Epithelial cell of proximal tubule (primary cell): Measurements from ENCODE around the gene SDK1. TPM values are rescaled to one million over a fixed set of nuclear protein-coding genes. Genes with fewer than 3 reads are reported as not detected.
A peak's percentile ranks its signal among the peaks of the same experiment; 100 is the strongest.

ENCODE experiments used
- DNase-seq: peaks from one replicate; pipeline ENCODE4 v3.0.0-alpha.2; 2011; ENCODE audit warnings: low read depth
- H3K4me3 ChIP-seq: 2 replicates; pipeline ENCODE4 v1.5.1; 2011; ENCODE audit warnings: low read depth, mild to moderate bottlenecking, low read length
- CTCF ChIP-seq: conservative IDR thresholded peaks from 2 replicates; pipeline ENCODE4 v1.5.1; 2012; ENCODE audit warnings: low read depth, mild to moderate bottlenecking, low read length
- total RNA-seq: library from RNA; depleted of rRNA; stranded (reverse); fragments of >200 nt; gene quantifications from 2 replicates; pipeline ENCODE4 v1.2.3, GENCODE V29; 2015

SDK1 gene
- total RNA-seq, 1 donor from 2014 or later, result 0.75 TPM

DNA sequence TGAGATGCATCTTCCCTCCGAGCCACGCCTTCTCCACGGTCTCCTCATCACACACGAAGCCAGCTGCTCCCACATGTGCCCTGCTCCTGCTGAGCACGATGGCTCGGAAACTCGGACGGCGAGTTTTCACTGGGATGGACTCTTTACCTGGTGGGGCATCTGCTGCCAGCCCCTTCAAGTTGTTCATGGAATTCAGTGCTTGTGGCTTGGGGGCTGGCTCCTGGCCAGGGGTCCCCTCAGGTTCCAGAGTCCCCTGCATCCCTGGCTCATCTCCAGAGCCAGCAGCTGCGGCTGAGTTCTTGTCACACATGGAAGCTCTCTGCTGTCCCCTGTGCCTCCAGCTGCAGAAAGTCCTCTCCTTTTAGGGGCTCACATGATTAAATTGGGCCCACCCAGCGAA is 654.0 kb downstream of the SDK1 start:
- no peak for DNase-seq
- H3K4me3 ChIP-seq, result no peak overlapping the region
- no peak for TF ChIP-seq CTCF

DNA sequence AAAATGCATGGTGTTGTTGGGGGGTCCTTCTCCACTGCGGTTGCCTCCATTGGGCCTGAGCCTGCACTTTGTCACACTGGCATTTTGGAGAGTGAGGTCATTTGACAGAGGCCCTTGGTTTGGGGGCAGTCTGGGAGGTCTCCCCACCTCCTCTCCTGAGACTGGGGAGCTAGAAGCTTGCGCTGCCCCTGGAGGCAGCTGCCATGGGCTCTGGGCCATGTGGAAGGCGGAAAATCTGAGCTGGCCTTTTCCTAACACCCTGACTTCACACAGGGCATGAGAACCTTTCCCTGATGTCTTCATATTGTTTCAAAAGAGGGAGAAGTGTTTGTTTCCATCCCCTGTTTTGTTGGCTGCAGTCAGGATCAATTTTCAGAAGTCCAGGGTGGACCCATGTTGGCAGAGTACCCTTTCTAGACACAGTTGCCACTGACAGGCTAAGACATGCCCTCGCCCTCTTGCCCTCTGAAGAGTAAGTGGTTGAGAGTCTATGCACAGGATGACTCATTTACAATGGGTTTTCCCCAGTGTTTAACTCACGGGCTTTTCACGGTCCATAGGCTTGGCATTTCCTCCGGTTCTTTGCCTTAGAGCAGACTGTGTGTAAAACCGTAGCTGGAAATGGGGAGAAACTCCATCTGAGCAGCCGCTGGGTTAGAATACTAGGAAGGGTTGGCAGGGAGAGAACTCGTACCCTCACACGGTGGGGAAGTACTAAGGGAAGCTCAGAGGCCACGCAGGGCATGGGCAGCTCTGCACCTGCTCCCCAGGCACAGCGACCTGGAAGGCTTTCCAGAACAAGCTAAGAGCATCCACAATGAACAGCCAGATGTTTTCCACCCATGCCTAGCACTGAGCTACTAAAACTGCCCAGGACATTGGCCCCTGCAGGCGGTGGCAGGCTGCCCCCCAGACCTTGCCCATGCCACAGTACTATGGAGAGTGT is 655.0 kb downstream of the SDK1 start:
- no peak for TF ChIP-seq CTCF
- no peak overlapping the region for H3K4me3 ChIP-seq
- DNase-seq, result peak; percentile 86

DNA sequence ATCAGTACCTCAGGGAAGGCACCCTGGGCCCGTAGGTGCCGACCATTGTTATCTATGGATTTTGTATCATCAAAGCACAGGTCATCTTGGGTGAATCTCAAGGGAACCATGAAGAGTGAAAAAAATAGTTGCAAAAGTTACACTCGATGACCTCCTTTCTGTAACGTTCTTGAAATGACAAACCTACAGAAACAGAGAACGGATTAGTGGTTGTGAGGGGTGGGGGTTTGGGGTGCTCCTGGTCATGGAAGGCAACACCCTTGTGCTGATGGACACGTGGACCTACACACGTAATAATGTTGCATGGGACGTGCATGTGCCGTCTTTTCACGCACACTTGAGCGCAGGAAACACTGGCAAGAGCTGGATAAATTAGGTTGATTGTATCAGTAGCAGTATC is 655.9 kb downstream of the SDK1 start:
- DNase-seq, result no peak
- H3K4me3 ChIP-seq, result no peak overlapping the region
- TF ChIP-seq CTCF, result no peak

DNA sequence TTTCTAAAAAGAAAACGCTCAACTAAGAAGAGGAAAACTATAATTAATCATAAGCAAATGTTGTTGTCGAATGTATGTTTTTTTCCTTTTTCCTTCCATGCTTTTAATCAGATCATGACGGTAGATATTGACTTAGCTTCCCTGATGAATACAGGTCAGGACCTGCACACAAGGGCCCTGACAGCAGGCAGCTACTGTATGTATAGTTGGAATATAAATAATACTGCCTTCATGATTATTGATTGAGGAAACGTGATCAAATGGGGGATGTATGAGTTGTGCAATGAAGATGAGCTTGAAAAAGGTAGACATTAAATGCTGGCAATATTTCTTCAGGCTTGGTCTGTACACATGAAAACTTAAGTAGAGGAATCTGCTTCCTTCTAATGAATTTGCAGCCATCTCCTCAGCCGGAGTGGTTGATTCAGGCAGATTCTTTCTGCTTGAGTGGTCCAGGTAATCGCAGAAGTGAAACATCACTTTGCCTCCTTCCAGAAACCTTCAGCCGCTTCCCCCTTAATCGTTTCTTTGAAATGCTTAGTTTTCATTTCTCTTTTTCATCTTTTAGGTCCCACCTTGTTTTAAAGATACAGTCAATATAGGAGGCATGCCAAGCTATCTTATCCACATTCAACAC is 656.5 kb downstream of the SDK1 start:
- H3K4me3 ChIP-seq, result no peak overlapping the region
- DNase-seq, result no peak
- TF ChIP-seq CTCF, result no peak

GRCh38 chr7:3958109-3958483 is 657.0 kb downstream of the SDK1 start:
- no peak for DNase-seq
- TF ChIP-seq CTCF, result no peak

GRCh38 chr7:3959364-3959763 is 658.3 kb downstream of the SDK1 start:
- no peak for TF ChIP-seq CTCF
- no peak for DNase-seq
- H3K4me3 ChIP-seq, result no peak overlapping the region

More at GRCh38 chr7:3958109-3958483, 657.0 kb downstream of the SDK1 start:
- H3K4me3 ChIP-seq, result no peak overlapping the region
